C4-2B (cell line): ENCODE data around the gene DNAH17.

Source experiments
- ZFX ChIP-seq: fragments of 450-650 bp; IDR thresholded peaks from 2 replicates; pipeline ENCODE4 v1.6.1; 2017
- TF ChIP-seq, protein P1 (sequence below): fragments of 450-650 bp; conservative IDR thresholded peaks from 2 replicates; pipeline ENCODE4 v1.5.1; 2017; ENCODE audit warnings: mild to moderate bottlenecking

DNA sequence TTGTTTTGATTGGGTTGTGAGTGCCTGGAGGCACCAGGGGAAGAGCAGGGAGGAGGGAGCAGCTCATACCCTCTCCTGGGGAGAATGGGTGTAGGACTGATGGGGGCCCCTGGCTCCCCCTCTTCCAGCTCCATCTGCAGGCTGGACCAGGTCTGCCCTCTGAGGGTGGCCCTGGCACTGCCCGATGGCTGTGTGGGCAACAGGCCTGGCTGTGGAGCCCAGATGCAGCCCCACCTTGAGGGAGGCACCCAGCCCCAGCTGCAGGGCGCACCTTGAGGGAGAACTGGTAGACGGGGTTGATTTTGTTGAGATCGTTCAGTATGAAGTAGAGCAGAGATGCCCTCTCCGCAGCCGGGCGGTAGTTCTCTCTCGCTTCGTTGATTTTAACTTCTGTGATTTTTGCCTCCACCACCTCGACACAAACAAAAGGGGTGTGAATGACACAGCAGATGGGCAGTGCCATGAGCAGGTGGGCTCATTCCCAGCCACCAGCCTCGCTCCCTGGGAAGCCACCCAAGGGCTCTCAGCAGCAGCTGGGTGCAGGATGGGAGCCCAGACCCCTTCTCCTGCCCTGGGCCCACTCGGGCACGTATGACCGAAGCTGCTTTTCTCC is 127.1 kb downstream of the DNAH17 start:
- TF ChIP-seq, protein P1, sequence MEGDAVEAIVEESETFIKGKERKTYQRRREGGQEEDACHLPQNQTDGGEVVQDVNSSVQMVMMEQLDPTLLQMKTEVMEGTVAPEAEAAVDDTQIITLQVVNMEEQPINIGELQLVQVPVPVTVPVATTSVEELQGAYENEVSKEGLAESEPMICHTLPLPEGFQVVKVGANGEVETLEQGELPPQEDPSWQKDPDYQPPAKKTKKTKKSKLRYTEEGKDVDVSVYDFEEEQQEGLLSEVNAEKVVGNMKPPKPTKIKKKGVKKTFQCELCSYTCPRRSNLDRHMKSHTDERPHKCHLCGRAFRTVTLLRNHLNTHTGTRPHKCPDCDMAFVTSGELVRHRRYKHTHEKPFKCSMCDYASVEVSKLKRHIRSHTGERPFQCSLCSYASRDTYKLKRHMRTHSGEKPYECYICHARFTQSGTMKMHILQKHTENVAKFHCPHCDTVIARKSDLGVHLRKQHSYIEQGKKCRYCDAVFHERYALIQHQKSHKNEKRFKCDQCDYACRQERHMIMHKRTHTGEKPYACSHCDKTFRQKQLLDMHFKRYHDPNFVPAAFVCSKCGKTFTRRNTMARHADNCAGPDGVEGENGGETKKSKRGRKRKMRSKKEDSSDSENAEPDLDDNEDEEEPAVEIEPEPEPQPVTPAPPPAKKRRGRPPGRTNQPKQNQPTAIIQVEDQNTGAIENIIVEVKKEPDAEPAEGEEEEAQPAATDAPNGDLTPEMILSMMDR, result no peak
- TF ChIP-seq ZFX, result no peak
